HG03175 (cell line): ENCODE data around the gene IFT88.
A peak's percentile ranks its signal among the peaks of the same experiment; 100 is the strongest.

Experiments
- ATAC-seq: cut with Tn5 transposase; IDR thresholded peaks from one replicate; pipeline ENCODE4 v1.9.1; 2021; ENCODE audit warnings: mild to moderate bottlenecking, moderate library complexity; ENCODE audit not compliant: unreplicated experiment

Gene IFT88

DNA sequence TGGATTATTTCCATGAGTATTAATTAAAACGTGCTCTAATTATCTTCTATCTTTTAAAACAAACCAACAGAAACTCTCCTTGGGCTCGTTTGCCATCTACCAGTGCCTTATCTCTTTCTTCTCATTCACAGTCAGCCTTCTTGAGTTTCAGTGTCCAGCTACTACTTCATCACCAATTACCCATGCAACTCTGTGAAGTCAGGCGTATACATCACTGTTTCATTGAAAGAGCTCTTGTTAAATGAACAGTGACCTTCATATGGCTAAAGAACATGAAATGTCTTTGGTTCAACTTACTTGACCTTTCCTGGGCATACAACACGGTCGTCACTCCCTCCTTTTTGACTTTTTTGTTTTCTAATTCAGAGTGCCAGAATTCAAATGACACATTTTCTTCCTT is 5.2 kb upstream of the IFT88 start:
- ATAC-seq = no peak

DNA sequence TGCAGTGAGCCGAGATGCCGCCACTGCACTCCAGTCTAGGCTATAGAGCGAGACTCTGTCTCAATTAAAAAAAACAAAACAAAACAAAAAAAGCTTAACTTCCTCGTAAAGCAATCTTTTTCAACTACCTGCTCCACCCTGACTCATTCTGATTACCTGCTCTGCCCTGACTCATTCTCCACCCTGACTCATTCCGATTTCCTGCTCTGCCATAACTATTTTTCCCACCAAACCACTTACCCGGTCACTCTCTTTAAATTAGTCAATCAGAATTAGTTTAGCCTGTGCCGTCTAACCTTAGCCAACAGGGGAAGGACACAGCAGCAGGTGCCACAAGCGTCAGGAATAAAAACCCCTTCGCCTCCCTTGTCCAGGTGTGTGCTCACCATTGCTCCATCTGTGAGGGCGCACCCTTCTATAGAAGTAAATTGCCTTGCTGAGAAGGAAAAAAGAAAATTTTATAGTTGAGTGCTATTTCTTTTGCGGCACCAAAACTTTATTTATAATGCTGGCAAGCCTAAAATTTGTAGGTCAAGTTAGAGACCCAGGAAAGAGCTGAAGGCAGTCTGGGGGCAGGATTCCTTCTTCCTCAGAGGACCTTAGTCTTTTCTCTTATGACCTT is 1.7 kb upstream of the IFT88 start:
- ATAC-seq = no peak

DNA sequence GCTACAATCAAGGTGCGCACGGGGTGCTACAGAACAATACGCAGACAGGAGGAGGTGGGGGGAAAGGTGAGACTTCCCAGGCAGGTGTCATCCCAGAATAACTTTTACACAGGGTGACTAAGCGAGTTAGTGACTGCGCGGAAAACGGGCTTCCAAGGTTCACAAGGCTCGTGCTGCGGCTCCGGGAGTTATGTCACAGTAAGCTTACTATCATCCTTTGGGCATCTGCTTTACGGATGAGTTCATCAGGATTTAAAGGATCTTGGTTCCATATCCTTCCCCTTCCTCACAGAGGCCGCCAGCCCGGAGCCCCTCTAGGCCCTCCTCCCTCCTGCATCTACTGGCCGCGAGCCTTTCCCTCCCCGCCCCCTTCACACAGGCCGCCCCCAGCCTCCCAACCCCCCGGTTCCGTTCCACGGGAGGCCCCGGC is 474 bp upstream of the IFT88 start:
- ATAC-seq = peak; percentile 35

DNA sequence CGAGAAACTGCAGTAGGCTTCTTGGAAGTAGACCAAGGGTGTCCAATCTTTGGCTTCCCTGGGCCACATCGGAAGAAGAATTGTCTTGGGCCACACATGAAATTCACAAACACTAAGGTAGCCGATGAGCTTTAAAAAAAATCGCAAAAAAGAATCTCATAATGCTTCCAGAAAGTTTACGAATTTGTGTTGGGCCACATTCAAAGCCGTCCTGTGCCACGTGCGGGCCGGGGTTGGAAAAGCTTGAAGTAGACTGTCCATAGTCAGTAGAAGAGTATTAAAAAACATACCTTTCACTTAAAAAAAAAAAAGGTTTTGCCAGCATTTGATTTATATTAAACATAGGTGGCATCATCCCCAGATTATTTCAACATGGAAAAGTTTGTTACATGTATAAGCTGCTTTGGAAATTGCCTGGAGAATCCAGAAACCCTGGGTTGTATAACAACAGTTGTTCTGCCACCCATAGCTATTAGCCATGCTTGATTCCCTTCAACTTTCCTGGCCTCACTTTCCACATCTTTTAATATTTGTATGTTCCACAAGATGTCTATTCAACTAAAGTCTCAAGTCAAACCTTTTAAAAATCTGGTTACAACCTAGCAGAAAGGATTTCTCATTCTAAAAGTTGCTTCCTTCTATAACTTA is 1.0 kb downstream of the IFT88 start:
- ATAC-seq = no peak

DNA sequence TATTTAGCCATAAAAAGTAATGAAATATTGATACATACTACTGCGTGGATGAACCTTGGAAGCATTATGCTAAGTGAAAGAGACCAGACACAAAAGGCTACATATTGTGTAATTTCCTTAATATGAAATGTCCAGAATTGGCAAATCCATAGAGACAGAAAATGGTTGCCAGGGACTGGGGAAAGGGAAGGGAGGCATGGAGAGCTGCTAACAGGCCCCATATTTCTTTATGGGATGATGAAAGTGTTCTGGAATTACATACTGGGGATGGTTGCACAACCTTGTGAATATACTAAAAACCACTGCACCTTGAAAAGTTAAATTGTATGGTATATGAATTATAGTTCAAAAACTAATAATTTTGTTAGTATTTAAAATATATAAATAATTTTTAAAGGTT is 3.6 kb downstream of the IFT88 start:
- no peak for ATAC-seq

DNA sequence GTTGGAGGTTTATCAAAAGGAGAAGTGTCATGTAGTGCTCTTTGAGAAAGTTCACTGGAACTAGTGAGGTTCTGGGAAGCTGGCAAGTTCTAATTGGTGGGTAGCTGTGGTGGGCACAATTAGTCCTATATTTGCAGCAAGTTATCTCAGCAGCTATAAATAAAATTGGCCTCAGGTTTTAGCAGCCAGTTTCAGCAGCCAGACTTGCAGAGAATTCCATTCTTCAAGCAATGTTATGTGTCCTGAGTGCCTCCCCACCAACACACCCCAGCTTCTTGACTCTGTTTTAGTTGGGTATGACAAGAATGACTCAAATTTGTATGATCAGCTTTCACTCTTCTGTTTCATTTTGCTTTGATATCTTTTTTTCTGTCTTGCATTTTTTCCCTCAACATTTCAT is 4.7 kb downstream of the IFT88 start:
- no peak for ATAC-seq

DNA sequence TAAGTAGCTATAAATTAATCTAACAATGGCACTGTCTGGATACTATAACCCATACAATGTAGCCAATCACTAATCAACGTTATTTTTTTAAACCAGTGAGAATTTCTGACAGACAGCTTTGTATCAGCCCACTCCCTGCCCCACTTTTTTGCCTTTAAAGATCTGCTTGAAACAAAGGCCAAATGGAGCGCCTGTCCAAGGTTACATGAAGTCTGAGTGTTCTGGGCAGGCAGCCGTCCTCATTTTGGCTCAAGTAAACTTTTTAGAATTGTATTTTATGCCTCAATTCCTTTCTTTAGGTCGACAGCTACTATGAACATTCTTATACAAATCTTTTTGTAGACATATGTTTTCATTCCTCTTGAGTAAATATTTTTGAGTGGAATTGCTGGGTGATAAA is 6.2 kb downstream of the IFT88 start:
- no peak for ATAC-seq

DNA sequence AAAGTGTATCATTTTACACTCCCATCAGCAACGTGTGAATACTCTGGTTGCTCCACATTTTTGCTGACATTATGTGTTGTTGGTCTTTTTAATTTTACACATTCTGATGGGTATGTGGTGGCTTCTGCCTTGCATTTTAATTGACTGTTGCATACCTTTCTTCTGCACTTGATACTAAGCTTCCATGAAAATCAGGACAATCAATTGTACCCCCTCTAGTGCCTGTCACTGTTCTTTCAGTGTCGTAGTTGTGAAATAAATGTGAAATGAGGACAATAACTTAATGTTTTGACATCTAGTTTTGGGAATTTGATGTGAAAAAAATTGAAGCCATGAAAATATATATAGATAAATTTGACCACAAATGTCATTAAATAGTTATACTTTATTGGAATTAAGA is 6.7 kb downstream of the IFT88 start:
- no peak for ATAC-seq

DNA sequence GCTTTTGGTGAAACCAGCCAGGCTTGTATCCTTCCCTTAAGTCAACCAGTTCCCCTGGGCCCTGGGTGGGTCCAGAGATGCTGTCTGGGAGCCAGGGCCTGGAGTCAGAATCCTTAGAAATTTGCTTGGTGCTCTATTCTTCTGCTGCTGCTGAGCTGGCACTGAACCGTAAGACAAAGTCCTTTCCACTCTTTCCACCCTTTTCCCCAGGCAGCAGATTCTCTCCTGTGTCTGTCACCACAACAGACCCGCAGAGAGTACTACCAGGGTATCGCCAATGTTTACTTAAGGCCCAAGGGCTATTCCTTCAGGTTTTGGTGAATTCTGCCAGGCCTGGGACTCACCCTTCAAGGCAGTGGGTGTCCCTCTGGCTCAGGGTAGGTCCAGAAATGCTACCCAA is 12.2 kb downstream of the IFT88 start:
- no peak for ATAC-seq

DNA sequence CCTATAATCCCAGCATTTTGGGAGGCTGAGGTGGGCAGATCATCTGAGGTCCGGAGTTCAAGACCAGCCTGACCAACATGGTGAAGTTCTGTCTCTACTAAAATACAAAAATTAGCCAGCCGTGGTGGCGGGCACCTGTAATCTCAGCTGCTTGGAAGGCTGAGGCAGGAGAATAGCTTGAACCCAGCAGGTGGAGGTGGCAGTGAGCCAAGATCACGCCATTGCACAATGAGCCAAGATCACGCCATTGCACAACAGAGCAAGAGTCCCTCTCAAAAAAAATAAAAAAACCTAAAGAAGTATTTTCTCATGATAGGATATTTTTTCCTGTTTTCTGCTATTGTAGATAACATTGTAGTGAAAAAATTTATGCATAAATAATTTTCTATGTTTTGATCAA is 13.3 kb downstream of the IFT88 start:
- no peak for ATAC-seq

DNA sequence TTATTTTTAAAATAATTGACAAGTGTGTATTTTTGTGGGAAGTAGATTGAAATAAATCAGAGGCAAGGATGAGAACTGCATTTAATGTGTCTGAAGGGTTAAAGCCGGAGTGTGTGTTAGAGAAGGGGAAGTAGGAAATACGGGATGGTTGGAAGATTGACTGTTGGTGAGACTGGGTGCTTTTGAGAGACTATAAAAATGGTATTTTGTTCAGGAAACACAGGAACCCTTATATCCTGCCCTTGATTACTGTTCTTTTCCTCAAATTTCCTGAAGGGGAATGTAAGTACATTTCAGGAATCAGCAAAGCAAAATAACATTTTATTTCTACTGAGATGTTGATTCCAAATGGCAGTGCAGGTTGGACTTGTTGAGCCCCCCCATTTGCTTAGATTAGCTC is 15.1 kb downstream of the IFT88 start:
- no peak for ATAC-seq

DNA sequence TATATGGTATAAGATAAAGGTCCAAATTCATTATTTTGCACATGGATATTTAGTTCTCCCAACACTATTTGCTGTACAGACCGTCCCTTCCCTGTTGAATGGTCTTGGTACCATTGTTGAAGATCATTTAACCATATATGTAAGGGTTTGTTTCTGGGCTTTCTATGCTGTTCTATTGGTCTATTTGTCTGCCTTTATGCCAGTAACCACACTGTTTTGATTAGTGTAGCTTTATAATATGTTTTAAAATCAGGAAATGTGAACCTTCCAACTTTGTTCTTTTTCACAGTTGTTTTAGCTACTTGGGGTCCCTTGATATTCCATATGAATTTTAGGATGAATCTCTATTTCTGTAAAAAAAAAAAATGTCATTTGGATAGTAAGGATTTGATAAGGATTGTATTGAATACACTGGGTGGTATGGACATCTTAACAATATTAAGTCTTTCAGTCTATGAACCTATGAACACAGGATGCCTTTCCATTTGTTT is 16.9 kb downstream of the IFT88 start:
- no peak for ATAC-seq

DNA sequence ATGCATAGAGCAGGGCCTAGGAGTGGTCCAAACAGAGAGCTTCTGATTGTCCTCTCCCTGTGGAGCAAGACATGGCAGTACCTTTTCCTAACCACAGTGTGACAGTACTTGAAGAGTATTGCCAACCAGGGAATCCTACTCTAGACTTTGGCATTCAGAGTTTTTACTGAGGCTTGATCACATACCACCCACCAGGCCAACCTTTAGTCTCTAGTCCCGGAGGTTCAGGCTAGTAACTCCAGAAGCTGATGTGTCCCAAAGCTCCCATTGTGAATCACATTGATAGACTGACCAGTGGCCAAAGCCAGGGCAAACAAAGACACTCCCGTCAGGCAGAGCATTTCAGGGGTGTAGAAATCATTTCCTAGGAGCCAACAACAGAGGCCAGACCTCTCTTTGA is 18.4 kb downstream of the IFT88 start:
- ATAC-seq = no peak

DNA sequence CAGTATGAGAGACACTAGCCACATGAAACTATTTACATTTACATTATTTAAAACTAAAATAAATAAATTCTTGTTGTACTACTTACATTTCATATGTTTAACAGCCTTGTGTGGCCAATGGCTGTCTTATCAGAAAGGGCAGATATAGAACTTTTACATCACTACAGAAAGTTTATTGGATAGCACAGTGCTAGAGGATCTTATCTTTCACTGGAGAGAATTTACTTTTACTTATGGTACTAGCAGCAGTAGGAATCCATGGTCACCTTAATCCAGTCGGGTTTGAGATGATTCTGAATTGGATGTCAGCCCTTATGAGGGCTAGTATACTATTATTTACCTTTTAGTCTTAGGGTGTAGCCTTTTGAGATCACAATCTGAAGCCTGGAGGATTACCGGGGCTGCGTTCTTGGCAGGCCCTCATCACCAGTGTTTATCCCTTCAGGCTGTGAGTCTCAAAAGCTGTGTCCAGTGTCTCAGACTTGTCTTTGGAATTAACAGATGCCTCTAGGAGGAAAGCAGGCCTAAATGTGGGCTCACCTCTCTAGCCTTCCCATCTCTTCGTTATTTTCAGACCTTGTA is 21.7 kb downstream of the IFT88 start:
- ATAC-seq = no peak

DNA sequence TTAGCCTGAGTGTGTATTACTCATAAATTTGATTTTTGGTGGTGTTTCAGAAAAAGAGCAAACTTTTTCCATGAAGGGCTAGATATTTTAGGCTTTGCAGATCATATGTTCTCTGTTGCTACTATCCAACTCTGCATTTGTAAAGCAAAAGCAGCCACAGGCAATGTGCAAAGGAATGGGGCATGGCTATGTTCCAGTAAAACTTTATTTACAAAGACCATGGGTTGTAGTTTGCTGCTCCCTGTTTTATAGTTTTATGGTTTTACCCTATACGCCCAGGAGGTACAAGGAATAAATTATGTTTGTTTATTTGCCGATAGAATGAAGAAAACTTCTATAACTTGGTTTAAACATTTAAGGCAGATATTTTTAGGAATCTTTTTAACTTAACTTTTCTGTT is 23.6 kb downstream of the IFT88 start:
- ATAC-seq = no peak

DNA sequence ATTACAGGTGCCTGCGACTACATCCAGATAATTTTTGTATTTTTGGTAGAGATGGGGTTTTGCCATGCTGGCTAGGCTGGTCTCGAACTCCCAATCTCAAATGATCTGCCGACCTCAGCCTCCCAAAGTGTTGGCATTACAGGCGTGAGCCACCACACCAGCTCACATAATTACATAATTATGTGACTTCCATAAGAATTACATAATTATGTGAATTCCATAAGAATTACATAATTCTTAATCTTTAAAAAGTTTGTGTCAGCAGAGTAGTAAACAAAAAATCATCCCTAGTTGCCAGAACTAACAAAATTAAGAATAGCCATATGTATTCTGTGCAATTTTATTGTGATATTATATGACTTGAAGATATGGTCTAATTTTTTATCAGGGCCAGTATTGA is 25.6 kb downstream of the IFT88 start:
- no peak for ATAC-seq

DNA sequence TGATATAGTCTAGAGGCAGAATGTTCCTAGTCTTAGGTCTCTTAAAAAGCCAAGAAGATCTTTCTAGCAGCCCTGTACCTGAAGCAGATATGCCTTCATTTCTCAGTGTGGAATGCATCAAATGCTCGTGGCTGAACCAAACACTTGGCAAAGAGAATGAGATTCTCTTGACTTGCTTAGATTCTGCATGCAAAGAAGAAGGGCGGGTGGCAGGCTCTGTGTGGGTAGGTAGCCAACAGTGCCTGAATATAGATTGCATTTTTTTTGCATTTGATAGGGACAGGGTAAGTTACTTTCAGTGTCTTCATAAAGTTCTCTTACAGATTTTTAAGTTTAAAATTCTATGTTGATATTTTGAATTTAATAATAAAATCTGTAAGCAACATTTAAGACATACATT is 27.3 kb downstream of the IFT88 start:
- ATAC-seq = no peak

DNA sequence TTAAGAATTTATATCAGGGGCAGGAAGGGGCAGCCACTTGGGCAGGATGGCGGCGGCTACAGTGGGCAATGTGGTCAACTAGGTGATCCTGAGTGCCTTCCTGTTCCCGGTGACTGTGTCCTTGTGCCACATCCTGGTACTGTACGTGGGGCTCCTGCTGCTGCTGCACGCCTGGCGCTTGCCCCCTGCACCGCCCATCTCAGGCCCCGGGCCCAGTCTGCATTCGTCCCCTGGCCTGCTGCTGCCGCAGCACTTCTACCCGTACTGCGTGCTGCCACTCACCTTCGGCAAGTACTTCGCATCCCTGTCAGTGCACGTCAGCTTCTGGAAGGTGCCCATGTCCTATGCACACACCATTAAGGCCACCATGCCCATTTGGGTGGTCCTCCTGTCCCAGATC is 40.1 kb downstream of the IFT88 start:
- ATAC-seq = no peak

DNA sequence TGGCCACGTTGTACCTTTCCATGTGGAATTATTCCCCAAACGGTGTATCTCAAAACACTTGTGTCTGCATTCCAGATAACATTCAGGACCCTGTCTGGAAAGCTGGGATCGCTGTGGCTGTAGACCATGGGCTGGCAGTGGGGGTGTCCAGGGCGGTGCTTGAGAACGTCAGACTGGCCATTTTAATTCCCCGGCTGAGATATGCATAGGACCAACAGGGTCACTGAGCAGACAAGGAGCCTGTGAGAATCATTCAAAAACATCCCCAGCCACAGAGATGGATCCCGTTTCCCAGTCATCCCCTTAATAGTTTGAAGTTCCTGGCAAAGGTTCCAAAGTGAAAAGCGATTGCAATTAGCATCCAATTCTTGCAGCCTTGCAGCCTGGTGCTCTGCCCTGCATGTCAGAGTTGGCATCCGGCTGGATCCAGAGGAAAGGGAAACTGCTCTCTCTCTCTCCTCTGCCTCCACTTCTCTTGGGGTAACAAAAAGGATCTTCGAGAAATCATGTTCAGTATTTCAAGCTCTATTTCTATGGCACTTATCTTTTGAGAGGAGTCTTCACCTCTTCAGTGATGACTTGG is 41.6 kb downstream of the IFT88 start:
- no peak for ATAC-seq

DNA sequence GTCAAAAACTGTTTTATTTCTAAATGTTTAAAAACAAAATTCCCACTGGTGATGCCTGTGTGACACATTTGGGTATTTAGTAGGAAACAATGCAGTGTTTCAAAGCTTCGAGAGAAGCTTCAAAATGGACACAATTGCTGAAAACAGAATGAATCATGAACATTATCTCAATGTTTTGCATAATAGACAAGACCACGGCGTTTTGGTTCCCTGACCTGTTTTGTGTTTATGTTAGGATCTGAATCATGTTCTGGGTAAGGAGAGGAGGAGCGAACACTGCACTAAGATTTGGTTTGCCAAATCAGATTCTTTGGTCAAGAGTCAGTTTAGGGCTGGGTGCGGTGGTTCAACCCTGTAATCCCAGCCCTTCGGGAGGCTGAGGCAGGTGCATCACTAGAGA is 42.2 kb downstream of the IFT88 start:
- no peak for ATAC-seq

DNA sequence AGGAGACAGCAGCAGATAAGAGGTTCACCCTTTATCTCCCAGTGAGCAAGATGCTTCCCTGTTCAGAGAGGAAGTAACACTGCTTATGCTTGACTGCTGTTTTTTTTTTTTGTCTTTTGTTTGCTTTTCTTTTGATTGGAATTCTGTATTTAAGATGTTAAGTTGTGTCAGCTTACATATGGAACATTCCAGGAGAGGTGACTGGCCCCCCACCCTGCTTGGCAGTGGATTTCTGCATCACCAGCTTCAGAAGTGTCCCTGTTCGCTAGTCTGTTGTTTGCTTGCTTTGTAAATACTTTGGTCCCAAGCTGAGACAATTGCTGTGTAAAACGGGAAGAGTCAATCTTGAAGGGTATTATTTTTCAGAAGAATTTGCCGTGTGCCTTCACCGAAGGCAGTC is 43.0 kb downstream of the IFT88 start:
- ATAC-seq = no peak
